ENCODE measurements around the gene NXT1. TPM values are rescaled to one million over a fixed set of nuclear protein-coding genes. Genes with fewer than 3 reads are reported as not detected.

Gene NXT1
- total and polyA plus RNA-seq, 2 of the 4 experiments (the other 2 are of a cell fraction), result 23.6 to 25.5 TPM

DNA sequence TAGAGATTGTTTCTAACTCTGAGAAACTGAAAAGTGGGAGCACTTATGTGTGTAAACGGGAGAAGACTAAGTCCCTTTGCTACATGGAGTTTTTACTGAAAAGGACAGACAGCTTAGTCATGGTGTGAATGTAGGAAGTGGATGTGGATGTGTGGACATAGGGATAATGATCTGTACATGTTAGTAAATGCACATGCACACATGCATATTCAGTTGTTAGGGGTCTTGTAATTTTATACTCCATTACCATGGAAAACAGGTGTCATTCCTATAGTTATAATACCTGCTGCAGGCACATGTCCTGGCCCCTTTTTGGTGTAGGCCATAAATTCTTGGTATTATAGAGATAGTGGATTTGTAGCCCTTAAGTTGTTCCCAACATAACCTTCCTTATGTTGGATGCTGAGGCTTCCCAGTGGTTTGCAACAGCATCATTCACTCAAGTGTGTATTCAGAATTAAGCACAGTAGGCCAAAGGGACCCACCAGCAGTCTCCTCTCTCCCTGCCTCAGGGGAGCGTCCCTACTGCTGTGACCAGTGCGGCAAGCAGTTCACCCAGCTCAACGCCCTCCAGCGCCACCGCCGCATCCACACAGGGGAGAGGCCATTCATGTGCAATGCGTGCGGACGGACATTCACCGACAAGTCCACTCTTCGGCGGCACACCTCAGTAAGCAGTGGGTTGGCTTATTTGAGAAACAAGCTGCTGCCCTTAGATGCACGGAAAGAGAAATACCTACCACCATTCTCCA is 18.7 kb downstream of the NXT1 start:
- Histone ChIP-seq H4K91ac (ENCODE audit: insufficient read depth, low read depth, low read length) (no peak overlapping the region), H2BK120ac (ENCODE audit: low read depth, low read length) (no peak overlapping the region), H3K18ac (ENCODE audit: low read depth, low read length) (no peak overlapping the region), H3K4me1 (ENCODE audit: control insufficient read depth, insufficient read depth, low read length) (peaks cover 5% of the 10 kb centered on the region), H4K8ac (ENCODE audit: low read depth in 2 of 2, low read length in 2 of 2) (no peak overlapping the region), H3K4ac (ENCODE audit: low read depth, low read length) (no peak overlapping the region), H3K36me3 (ENCODE audit: control insufficient read depth, insufficient read depth, low read length) (peaks cover 47% of the 10 kb centered on the region), H3K9me3 (ENCODE audit: control insufficient read depth, insufficient read depth, low read length) (no peaks in the 10 kb centered on the region), H3K9ac (ENCODE audit: low read depth, low read length) (no peak overlapping the region), H3K79me1 (ENCODE audit: low read depth in 1 of 2, low read length in 2 of 2) (peaks cover 31 to 73% of the 10 kb centered on the region in 2 experiments), H3K9me1 (ENCODE audit: insufficient read depth, low read length) (peaks cover 6% of the 10 kb centered on the region), H2BK15ac (ENCODE audit: low read depth, low read length) (no peak overlapping the region), H2AK5ac (ENCODE audit: low read depth, low read length) (no peak overlapping the region), H2AK9ac (replicated peaks; ENCODE audit: low read depth, low read length, poor library complexity) (no peak overlapping the region), H3K4me2 (ENCODE audit: low read depth, low read length) (no peak overlapping the region), H3K4me3 (ENCODE audit: insufficient read depth, low read depth, low read length) (no peak overlapping the region), H3K27ac (ENCODE audit: insufficient read depth, low read length) (no peak overlapping the region), H2BK5ac (ENCODE audit: low read depth, low read length, poor library complexity, severe bottlenecking) (no peak overlapping the region), H2BK20ac (ENCODE audit: low read depth, low read length) (no peak overlapping the region), H3K23ac (ENCODE audit: low read depth, low read length) (no peak overlapping the region), H3K56ac (ENCODE audit: extremely low read depth, insufficient read depth, low read length) (no peak overlapping the region), H3K14ac (replicated peaks; ENCODE audit: low read depth, low read length) (no peak overlapping the region), H4K5ac (ENCODE audit: low read depth, low read length) (no peak overlapping the region), H3K27me3 (ENCODE audit: control insufficient read depth, insufficient read depth, low read length) (no peaks in the 10 kb centered on the region), H4K20me1 (ENCODE audit: insufficient read depth, low read length) (peaks cover 40% of the 10 kb centered on the region; the same call in 1 of the 2 replicates), H2AFZ (replicated peaks; ENCODE audit: low read length, poor library complexity) (no peak overlapping the region)
- dilution Hi-C loops (cut with HindIII; ENCODE audit: low sequenced_read_pairs, unreplicated experiment), result no loop called here
- CTCF ChIA-PET, result no interaction called here
- POLR2A ChIA-PET (ENCODE audit: unreplicated experiment), result no interaction called here
- DNase-seq (no peak), ATAC-seq (ENCODE audit: low read depth) (no peak)
- in situ Hi-C loops (cut with MboI; ENCODE audit: low sequenced_read_pairs), result no loop called here
- no TSS peak for BruUV-seq (replicated peaks)
- 96% methylated on average over 7 of the region's 14 CpGs; no CpG with 5 or more reads in 1 of the 2 experiments for WGBS, 2 experiments (ENCODE audit: extremely low coverage in 2 of 2, insufficient read length in 1 of 2)
- intact Hi-C loops (cut with micrococcal nuclease), result loop anchor here (5.0 kb wide), 1 partner anchor 33 kb away; no protein-coding TSS in a partner anchor
- TF ChIP-seq NFE2L2 (IDR thresholded peaks at IDR 0.05; ENCODE audit: low read depth, low read length) (no peak), MXI1 (IDR thresholded peaks at IDR 0.05; ENCODE audit: borderline replicate concordance, low read depth, low read length) (no peak), MAFK (IDR thresholded peaks at IDR 0.05; ENCODE audit: low read depth, low read length) (no peak), RFX5 (IDR thresholded peaks at IDR 0.05; ENCODE audit: low read depth, low read length) (no peak), POLR2A (IDR thresholded peaks at IDR 0.05; ENCODE audit: low read depth, low read length) (no peak), CEBPB (IDR thresholded peaks at IDR 0.05; ENCODE audit: low read depth, low read length) (no peak), CHD1 (IDR thresholded peaks at IDR 0.05; ENCODE audit: low read depth, low read length) (no peak), BHLHE40 (IDR thresholded peaks at IDR 0.05; ENCODE audit: low read depth, low read length) (no peak), SMC3 (IDR thresholded peaks at IDR 0.05; ENCODE audit: low read depth, low read length) (no peak), MAZ (IDR thresholded peaks at IDR 0.05; ENCODE audit: borderline replicate concordance, low read depth, low read length) (no peak), FOS (IDR thresholded peaks at IDR 0.05; ENCODE audit: low read depth, low read length) (no peak), RCOR1 (IDR thresholded peaks at IDR 0.05; ENCODE audit: insufficient replicate concordance, low read length) (no peak), RAD21 (IDR thresholded peaks at IDR 0.05; ENCODE audit: low read length) (no peak)
- TF ChIP-seq, protein P1, sequence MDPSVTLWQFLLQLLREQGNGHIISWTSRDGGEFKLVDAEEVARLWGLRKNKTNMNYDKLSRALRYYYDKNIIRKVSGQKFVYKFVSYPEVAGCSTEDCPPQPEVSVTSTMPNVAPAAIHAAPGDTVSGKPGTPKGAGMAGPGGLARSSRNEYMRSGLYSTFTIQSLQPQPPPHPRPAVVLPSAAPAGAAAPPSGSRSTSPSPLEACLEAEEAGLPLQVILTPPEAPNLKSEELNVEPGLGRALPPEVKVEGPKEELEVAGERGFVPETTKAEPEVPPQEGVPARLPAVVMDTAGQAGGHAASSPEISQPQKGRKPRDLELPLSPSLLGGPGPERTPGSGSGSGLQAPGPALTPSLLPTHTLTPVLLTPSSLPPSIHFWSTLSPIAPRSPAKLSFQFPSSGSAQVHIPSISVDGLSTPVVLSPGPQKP (IDR thresholded peaks at IDR 0.05; ENCODE audit: borderline replicate concordance, low read depth, low read length), result no peak
- TF ChIP-seq, protein P2, sequence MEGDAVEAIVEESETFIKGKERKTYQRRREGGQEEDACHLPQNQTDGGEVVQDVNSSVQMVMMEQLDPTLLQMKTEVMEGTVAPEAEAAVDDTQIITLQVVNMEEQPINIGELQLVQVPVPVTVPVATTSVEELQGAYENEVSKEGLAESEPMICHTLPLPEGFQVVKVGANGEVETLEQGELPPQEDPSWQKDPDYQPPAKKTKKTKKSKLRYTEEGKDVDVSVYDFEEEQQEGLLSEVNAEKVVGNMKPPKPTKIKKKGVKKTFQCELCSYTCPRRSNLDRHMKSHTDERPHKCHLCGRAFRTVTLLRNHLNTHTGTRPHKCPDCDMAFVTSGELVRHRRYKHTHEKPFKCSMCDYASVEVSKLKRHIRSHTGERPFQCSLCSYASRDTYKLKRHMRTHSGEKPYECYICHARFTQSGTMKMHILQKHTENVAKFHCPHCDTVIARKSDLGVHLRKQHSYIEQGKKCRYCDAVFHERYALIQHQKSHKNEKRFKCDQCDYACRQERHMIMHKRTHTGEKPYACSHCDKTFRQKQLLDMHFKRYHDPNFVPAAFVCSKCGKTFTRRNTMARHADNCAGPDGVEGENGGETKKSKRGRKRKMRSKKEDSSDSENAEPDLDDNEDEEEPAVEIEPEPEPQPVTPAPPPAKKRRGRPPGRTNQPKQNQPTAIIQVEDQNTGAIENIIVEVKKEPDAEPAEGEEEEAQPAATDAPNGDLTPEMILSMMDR (conservative IDR thresholded peaks at IDR 0.05; ENCODE audit: low read depth, low read length), result no peak
- TF ChIP-seq, protein P3, sequence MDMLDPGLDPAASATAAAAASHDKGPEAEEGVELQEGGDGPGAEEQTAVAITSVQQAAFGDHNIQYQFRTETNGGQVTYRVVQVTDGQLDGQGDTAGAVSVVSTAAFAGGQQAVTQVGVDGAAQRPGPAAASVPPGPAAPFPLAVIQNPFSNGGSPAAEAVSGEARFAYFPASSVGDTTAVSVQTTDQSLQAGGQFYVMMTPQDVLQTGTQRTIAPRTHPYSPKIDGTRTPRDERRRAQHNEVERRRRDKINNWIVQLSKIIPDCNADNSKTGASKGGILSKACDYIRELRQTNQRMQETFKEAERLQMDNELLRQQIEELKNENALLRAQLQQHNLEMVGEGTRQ (IDR thresholded peaks at IDR 0.05; ENCODE audit: low read depth, low read length), result no peak

Data from IMR-90 (cell line).